Measurements from ENCODE around the gene ADCY3.

DNA sequence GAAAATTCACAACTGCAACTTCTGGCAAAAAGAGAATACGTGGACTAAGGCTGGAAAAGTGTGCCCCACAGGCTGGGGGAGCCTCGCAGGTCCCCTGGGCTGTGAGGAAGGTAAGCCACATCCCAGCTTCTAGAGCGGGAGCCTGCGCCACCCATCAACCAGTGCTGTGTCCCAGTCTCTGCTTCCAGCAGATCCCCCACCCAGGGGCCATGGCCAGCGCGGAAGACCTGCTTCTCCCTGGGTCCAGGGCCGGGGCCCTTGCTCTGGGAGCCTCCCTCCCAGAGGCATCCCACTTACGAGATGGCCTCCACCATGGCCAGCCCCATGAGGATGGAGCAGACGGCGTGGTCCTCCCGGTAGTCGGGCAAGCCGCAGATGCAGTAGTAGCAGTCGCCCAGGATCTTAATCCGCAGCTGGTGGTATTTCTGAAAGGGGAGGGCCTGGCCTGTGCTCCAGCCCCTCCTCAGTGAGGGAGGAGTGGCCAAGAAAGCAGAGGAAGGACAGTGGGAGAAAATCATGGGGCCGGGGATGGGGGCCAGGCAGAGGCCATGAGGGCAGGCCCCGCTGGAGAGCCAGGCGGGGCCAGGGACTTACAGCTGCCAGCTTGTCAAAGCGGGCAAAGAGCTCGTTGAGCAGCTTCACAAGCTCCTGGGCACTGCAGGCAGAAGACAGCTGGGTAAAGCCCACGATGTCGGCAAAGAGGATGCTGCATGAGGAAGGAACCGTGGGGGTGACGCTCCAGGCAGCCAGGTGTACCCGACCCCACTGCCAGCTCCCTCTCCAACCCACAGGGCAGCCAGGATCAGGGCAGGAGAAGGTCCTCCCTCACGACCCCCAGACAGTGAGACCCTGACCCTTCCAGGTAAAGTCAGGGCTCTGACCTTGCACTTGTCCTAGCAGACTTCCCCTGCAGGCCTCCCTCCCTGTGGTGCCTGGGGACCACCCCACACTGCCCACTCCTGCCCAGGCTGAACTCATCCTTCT, 78.8 kb downstream of the ADCY3 start:
- no peak for TF ChIP-seq POLR2A (conservative IDR thresholded peaks at IDR 0.05)
- TF ChIP-seq, protein P1, sequence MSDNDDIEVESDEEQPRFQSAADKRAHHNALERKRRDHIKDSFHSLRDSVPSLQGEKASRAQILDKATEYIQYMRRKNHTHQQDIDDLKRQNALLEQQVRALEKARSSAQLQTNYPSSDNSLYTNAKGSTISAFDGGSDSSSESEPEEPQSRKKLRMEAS (CRISPR knock-in tag; IDR thresholded peaks at IDR 0.05): no peak
- TF ChIP-seq ZNF764 (CRISPR knock-in tag; IDR thresholded peaks at IDR 0.05; ENCODE audit: low read depth): no peak
- TF ChIP-seq SIRT6 (IDR thresholded peaks at IDR 0.05; ENCODE audit: low read depth, low read length): no peak
- TF ChIP-seq TCF7 (IDR thresholded peaks at IDR 0.05; ENCODE audit: borderline replicate concordance): no peak
- TF ChIP-seq FOXA1 (IDR thresholded peaks at IDR 0.05; ENCODE audit: borderline replicate concordance): no peak
- TF ChIP-seq TOE1 (IDR thresholded peaks at IDR 0.05; ENCODE audit: borderline replicate concordance): no peak
- TF ChIP-seq TOE1 (CRISPR knock-in tag; IDR thresholded peaks at IDR 0.05; ENCODE audit: borderline replicate concordance, low read depth): no peak
- TF ChIP-seq, protein P2, sequence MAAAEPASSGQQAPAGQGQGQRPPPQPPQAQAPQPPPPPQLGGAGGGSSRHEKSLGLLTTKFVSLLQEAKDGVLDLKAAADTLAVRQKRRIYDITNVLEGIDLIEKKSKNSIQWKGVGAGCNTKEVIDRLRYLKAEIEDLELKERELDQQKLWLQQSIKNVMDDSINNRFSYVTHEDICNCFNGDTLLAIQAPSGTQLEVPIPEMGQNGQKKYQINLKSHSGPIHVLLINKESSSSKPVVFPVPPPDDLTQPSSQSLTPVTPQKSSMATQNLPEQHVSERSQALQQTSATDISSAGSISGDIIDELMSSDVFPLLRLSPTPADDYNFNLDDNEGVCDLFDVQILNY (CRISPR knock-in tag; IDR thresholded peaks at IDR 0.05): no peak
- TF ChIP-seq BRD4 (IDR thresholded peaks at IDR 0.05): no peak
- no peak for TF ChIP-seq IRF2 (CRISPR knock-in tag; IDR thresholded peaks at IDR 0.05)
- TF ChIP-seq, protein P3, sequence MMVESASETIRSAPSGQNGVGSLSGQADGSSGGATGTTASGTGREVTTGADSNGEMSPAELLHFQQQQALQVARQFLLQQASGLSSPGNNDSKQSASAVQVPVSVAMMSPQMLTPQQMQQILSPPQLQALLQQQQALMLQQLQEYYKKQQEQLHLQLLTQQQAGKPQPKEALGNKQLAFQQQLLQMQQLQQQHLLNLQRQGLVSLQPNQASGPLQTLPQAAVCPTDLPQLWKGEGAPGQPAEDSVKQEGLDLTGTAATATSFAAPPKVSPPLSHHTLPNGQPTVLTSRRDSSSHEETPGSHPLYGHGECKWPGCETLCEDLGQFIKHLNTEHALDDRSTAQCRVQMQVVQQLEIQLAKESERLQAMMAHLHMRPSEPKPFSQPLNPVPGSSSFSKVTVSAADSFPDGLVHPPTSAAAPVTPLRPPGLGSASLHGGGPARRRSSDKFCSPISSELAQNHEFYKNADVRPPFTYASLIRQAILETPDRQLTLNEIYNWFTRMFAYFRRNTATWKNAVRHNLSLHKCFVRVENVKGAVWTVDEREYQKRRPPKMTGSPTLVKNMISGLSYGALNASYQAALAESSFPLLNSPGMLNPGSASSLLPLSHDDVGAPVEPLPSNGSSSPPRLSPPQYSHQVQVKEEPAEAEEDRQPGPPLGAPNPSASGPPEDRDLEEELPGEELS (CRISPR knock-in tag; IDR thresholded peaks at IDR 0.05; ENCODE audit: borderline replicate concordance): no peak
